HepG2 (cell line): ENCODE data around the gene SEPTIN2. TPM values are rescaled to one million over a fixed set of nuclear protein-coding genes. Genes with fewer than 3 reads are reported as not detected.

Experiments used
- AKAP8 ChIP-seq: sonication (generic); formaldehyde crosslinking; IDR thresholded peaks from 2 replicates; pipeline ENCODE4 v1.5.1; 2020; ENCODE audit warnings: mild to moderate bottlenecking, missing genetic modification reagents
- BHLHE40 ChIP-seq: IDR thresholded peaks from 2 replicates; pipeline ENCODE4 v1.6.1; 2011; ENCODE audit warnings: low read length, improper control_type of control experiment
- CBFB ChIP-seq: sonication (generic); formaldehyde crosslinking; IDR thresholded peaks from 2 replicates; pipeline ENCODE4 v1.4.0; 2020; ENCODE audit warnings: missing genetic modification reagents
- CEBPG ChIP-seq: IDR thresholded peaks from 2 replicates; pipeline ENCODE4 v1.6.1; 2016
- CREB3 ChIP-seq: sonication (generic); formaldehyde crosslinking; IDR thresholded peaks from 2 replicates; pipeline ENCODE4 v1.5.0; 2020; ENCODE audit warnings: missing genetic modification reagents
- FOSL2 ChIP-seq: sonication (generic); formaldehyde crosslinking; IDR thresholded peaks from 2 replicates; pipeline ENCODE4 v1.4.0; 2020; ENCODE audit warnings: missing genetic modification reagents
- HHEX ChIP-seq: IDR thresholded peaks from 2 replicates; pipeline ENCODE4 v1.6.1; 2016; ENCODE audit warnings: control low read depth
- IRF2 ChIP-seq: IDR thresholded peaks from 2 replicates; pipeline ENCODE4 v1.6.1; 2018; ENCODE audit warnings: missing genetic modification reagents, missing compliant biosample characterization
- PHF5A ChIP-seq: IDR thresholded peaks from one replicate; pipeline ENCODE4 v1.6.1; 2018; ENCODE audit warnings: low read depth, missing genetic modification reagents; ENCODE audit not compliant: unreplicated experiment
- POLR2G ChIP-seq: fragments of 200-400 bp; formaldehyde crosslinking; IDR thresholded peaks from 2 replicates; pipeline ENCODE4 v1.6.1; 2018; ENCODE audit warnings: mild to moderate bottlenecking, low read depth, low read length, moderate library complexity
- PPARG ChIP-seq: conservative IDR thresholded peaks from 2 replicates; pipeline ENCODE4 v1.6.1; 2016; ENCODE audit warnings: missing biosample characterization, missing genetic modification reagents
- RXRB ChIP-seq: IDR thresholded peaks from 2 replicates; pipeline ENCODE4 v1.6.1; 2016; ENCODE audit warnings: borderline replicate concordance, missing genetic modification reagents, missing compliant biosample characterization
- SKIL ChIP-seq: sonication (generic); formaldehyde crosslinking; IDR thresholded peaks from 2 replicates; pipeline ENCODE4 v1.8.0; 2022; ENCODE audit warnings: missing genetic modification reagents, mild to moderate bottlenecking, moderate library complexity, borderline replicate concordance
- ZBTB25 ChIP-seq: IDR thresholded peaks from 2 replicates; pipeline ENCODE4 v1.6.1; 2018; ENCODE audit warnings: missing genetic modification reagents
- ZBTB34 ChIP-seq: sonication (generic); formaldehyde crosslinking; IDR thresholded peaks from 2 replicates; pipeline ENCODE4 v1.8.0; 2022; ENCODE audit warnings: mild to moderate bottlenecking, missing genetic modification reagents
- ZC3H13 ChIP-seq: sonication (generic); formaldehyde crosslinking; IDR thresholded peaks from 2 replicates; pipeline ENCODE4 v1.8.1; 2023; ENCODE audit warnings: mild to moderate bottlenecking, missing genetic modification reagents, moderate library complexity
- ZNF350 ChIP-seq: sonication (generic); formaldehyde crosslinking; IDR thresholded peaks from 2 replicates; pipeline ENCODE4 v1.4.0; 2020; ENCODE audit warnings: mild to moderate bottlenecking, low read depth, missing genetic modification reagents, borderline replicate concordance
- ZNF704 ChIP-seq: sonication (generic); formaldehyde crosslinking; IDR thresholded peaks from 2 replicates; pipeline ENCODE4 v1.8.1; 2023; ENCODE audit warnings: mild to moderate bottlenecking, inconsistent platforms, moderate library complexity, missing genetic modification reagents, borderline replicate concordance
- ZNF761 ChIP-seq: sonication (generic); formaldehyde crosslinking; conservative IDR thresholded peaks from 2 replicates; pipeline ENCODE4 v1.4.0; 2020; ENCODE audit warnings: mild to moderate bottlenecking, missing genetic modification reagents
- polyA plus RNA-seq, 8 experiments: library from polyadenylated mRNA; depleted of rRNA in 3 of 8; stranded (reverse) in 7 of 8; unstranded in 1 of 8; fragments of >200 nt; fragmentation: Illumina TruSeq in 4 of 8; extraction: Trizol in 4 of 8; gene quantifications; 2 replicates each; pipeline versions ENCODE4 v1.2.1 to v1.2.3, GENCODE V29; 2011 to 2016; ENCODE audit warnings: low read depth in 4 of 8, missing spikeins in 1 of 8, mixed read lengths in 1 of 8; ENCODE audit not compliant: insufficient read depth in 1 of 8
- total RNA-seq, 5 experiments: library from RNA; depleted of rRNA; stranded (reverse); fragments of >200 nt; fragmentation: Illumina TruSeq; extraction: Trizol; gene quantifications; 2 replicates each; pipeline ENCODE4 v1.2.3, GENCODE V29; 2016; ENCODE audit warnings: low read depth in 1 of 5
- TF ChIP-seq, protein P1 (sequence below): sonication (generic); formaldehyde crosslinking; IDR thresholded peaks from 2 replicates; pipeline ENCODE4 v1.8.1; 2023; ENCODE audit warnings: missing genetic modification reagents, inconsistent platforms, borderline replicate concordance
- TF ChIP-seq, protein P2 (sequence below): sonication (generic); formaldehyde crosslinking; IDR thresholded peaks from 2 replicates; pipeline ENCODE4 v1.4.0; 2020; ENCODE audit warnings: mild to moderate bottlenecking, missing genetic modification reagents

The SEPTIN2 gene
- total and polyA plus RNA-seq, 2 of the 13 experiments (the other 11 are each of a cell fraction or from before 2014, with no cell fraction given) = 493 to 733 TPM

DNA sequence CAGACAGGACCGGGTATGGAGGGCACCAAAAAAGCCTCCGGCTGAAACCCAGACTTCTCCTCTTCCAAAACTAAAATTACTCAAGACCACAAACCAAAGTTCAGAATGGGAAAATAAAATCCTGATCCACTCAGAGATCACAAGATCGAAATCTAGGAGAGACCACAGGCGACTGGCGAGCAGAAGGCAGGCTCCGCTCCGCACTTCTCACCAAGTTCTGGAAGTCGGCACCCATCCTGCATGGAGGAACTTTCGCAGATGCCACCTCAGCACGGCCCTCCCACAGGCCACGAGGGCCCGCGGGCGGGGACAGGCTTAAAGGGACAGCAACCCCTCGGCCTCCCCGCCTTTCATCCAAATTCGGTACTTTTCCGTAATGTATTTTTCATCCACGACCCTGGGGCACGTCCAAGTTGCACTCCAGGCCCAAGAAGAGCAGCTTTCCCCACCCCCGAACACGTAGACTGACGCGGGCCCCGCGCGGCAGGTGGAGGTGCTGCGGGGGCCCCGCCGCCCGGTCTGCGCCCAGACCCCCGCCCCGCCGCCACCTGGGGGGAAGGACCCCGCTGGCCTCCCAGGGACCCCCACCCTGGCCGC lies 43.9 kb upstream of the SEPTIN2 start (continued):
- TF ChIP-seq ZBTB25 (CRISPR knock-in tag) (no peak; the same call in 1 of the 2 replicates), IRF2 (peak; percentile 46; the same call in 1 of the 2 replicates), CBFB (0 out of 2 replicates have a peak, but pooled peaks have one; percentile 28), PHF5A (CRISPR knock-in tag) (no peak), ZC3H13 (CRISPR knock-in tag) (no peak), SKIL (no peak), BHLHE40 (0 out of 2 replicates have a peak, but pooled peaks have one; percentile 5), CREB3 (CRISPR knock-in tag) (no peak), HHEX (no peak), AKAP8 (CRISPR knock-in tag) (no peak; the same call in 1 of the 2 replicates), ZNF350 (peak; percentile 34; the same call in 1 of the 2 replicates), PPARG (CRISPR knock-in tag) (no peak), RXRB (CRISPR knock-in tag) (no peak), ZNF704 (CRISPR knock-in tag) (no peak), ZBTB34 (no peak), POLR2G (peak; percentile 71), FOSL2 (CRISPR knock-in tag) (no peak; the same call in 1 of the 2 replicates), CEBPG (CRISPR knock-in tag) (no peak), ZNF761 (CRISPR knock-in tag) (no peak)
- TF ChIP-seq, protein P1, sequence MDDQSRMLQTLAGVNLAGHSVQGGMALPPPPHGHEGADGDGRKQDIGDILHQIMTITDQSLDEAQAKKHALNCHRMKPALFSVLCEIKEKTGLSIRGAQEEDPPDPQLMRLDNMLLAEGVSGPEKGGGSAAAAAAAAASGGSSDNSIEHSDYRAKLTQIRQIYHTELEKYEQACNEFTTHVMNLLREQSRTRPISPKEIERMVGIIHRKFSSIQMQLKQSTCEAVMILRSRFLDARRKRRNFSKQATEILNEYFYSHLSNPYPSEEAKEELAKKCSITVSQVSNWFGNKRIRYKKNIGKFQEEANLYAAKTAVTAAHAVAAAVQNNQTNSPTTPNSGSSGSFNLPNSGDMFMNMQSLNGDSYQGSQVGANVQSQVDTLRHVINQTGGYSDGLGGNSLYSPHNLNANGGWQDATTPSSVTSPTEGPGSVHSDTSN (CRISPR knock-in tag) = no peak
- TF ChIP-seq, protein P2, sequence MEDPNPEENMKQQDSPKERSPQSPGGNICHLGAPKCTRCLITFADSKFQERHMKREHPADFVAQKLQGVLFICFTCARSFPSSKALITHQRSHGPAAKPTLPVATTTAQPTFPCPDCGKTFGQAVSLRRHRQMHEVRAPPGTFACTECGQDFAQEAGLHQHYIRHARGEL (CRISPR knock-in tag) = no peak
